Measurements from ENCODE around the gene PDZD7. TPM values are rescaled to one million over a fixed set of nuclear protein-coding genes. Genes with fewer than 3 reads are reported as not detected.

PDZD7 gene
- total and polyA plus RNA-seq, 2 donors from 2014 or later, result 1.6 to 1.9 TPM

DNA sequence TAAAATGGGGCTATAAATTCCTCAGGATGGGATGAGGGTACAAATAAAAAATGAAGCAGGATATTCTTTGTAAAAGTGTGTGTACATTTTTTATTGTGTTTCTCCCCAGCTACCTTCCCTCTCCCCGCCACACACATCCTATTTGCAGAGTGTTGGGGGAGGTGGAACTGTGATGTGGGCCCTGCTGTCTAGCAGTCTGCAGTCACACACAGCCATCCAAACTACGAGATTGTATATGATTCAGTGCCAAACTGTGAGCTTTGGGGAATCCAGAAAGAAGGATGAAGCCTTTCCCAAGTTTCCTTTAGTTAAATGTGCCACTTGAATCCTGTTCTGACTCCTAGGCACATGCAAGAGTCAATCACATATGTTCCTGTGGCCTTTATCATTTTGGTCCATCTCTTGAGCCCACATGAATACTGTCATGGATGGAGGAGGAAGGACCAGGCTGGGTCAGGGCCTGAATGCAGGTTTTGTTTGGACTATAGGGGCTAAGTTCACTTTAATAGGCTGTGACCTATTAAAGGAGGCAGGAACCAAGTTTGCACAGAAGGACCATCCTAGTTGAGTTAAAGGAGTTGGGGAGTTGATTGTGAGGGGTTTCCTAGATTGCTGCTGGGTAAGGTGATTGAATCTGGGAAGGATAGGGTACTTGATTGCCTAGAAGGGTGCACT is 62.7 kb downstream of the PDZD7 start:
- DNase-seq, result no peak
- Histone ChIP-seq H3K36me3 (ENCODE audit: control insufficient read depth in 2 of 3, insufficient read depth in 3 of 3, low read length in 3 of 3) (peaks cover 4 to 5% (median 4%) of the 10 kb centered on the region in 3 donors), H3K27me3 (ENCODE audit: control insufficient read depth, insufficient read depth, low read length) (no peaks in the 10 kb centered on the region), H3K27ac (ENCODE audit: low read depth in 2 of 2, low read length in 2 of 2) (no peak overlapping the region), H3K9ac (ENCODE audit: low read length in 3 of 3) (peak overlapping the region in 1 of 3 donors; percentile 69), H3K9me3 (ENCODE audit: control insufficient read depth in 2 of 3, insufficient read depth in 1 of 3, low read length in 3 of 3) (no peaks in the 10 kb centered on the region), H3K4me1 (ENCODE audit: control insufficient read depth in 2 of 3, insufficient read depth in 2 of 3, low read depth in 1 of 3, low read length in 3 of 3) (peaks cover 5 to 24% (median 24%) of the 10 kb centered on the region in 3 donors), H3K4me3 (ENCODE audit: low read length in 3 of 3) (peak overlapping the region in 1 of 3 donors; percentile 76)
- FAIRE-seq, result no peak
- TF ChIP-seq, protein P1, sequence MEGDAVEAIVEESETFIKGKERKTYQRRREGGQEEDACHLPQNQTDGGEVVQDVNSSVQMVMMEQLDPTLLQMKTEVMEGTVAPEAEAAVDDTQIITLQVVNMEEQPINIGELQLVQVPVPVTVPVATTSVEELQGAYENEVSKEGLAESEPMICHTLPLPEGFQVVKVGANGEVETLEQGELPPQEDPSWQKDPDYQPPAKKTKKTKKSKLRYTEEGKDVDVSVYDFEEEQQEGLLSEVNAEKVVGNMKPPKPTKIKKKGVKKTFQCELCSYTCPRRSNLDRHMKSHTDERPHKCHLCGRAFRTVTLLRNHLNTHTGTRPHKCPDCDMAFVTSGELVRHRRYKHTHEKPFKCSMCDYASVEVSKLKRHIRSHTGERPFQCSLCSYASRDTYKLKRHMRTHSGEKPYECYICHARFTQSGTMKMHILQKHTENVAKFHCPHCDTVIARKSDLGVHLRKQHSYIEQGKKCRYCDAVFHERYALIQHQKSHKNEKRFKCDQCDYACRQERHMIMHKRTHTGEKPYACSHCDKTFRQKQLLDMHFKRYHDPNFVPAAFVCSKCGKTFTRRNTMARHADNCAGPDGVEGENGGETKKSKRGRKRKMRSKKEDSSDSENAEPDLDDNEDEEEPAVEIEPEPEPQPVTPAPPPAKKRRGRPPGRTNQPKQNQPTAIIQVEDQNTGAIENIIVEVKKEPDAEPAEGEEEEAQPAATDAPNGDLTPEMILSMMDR (IDR thresholded peaks at IDR 0.05; ENCODE audit: borderline replicate concordance, extremely low read depth, insufficient read depth), result no peak
- intact Hi-C loops (cut with DNase I), result no loop called here

GRCh38 chr10:100967332-100967731 is 63.6 kb downstream of the PDZD7 start:
- no peak for DNase-seq
- Histone ChIP-seq H3K27ac (ENCODE audit: low read depth in 2 of 2, low read length in 2 of 2) (no peak overlapping the region), H3K4me3 (ENCODE audit: low read length in 3 of 3) (no peak overlapping the region), H3K27me3 (ENCODE audit: control insufficient read depth, insufficient read depth, low read length) (no peaks in the 10 kb centered on the region), H3K9ac (ENCODE audit: low read length in 3 of 3) (no peak overlapping the region), H3K9me3 (ENCODE audit: control insufficient read depth in 2 of 3, insufficient read depth in 1 of 3, low read length in 3 of 3) (no peaks in the 10 kb centered on the region), H3K4me1 (ENCODE audit: control insufficient read depth in 2 of 3, insufficient read depth in 2 of 3, low read depth in 1 of 3, low read length in 3 of 3) (peaks cover 5 to 24% (median 24%) of the 10 kb centered on the region in 3 donors), H3K36me3 (ENCODE audit: control insufficient read depth in 2 of 3, insufficient read depth in 3 of 3, low read length in 3 of 3) (peaks cover 4 to 8% (median 4%) of the 10 kb centered on the region in 3 donors)
- FAIRE-seq, result no peak
- TF ChIP-seq, protein P1 (IDR thresholded peaks at IDR 0.05; ENCODE audit: borderline replicate concordance, extremely low read depth, insufficient read depth), result no peak
- intact Hi-C loops (cut with DNase I), result no loop called here

- peaks cover 4 to 10% (median 4%) of the 10 kb centered on the region in 3 donors for H3K36me3 ChIP-seq (ENCODE audit: control insufficient read depth in 2 of 3, insufficient read depth in 3 of 3, low read length in 3 of 3)
- no peak overlapping the region for H3K27ac ChIP-seq (ENCODE audit: low read depth in 2 of 2, low read length in 2 of 2)
- H3K4me3 ChIP-seq (ENCODE audit: low read length in 3 of 3), result no peak overlapping the region
- H3K9me3 ChIP-seq (ENCODE audit: control insufficient read depth in 2 of 3, insufficient read depth in 1 of 3, low read length in 3 of 3), result no peaks in the 10 kb centered on the region
- H3K9ac ChIP-seq (ENCODE audit: low read length in 3 of 3), result no peak overlapping the region
- intact Hi-C loops (cut with DNase I), result no loop called here
- TF ChIP-seq, protein P1 (IDR thresholded peaks at IDR 0.05; ENCODE audit: borderline replicate concordance, extremely low read depth, insufficient read depth), result no peak
- FAIRE-seq (no peak), DNase-seq (no peak)
- H3K27me3 ChIP-seq (ENCODE audit: control insufficient read depth, insufficient read depth, low read length), result no peaks in the 10 kb centered on the region
- peaks cover 5 to 22% (median 22%) of the 10 kb centered on the region in 3 donors for H3K4me1 ChIP-seq (ENCODE audit: control insufficient read depth in 2 of 3, insufficient read depth in 2 of 3, low read depth in 1 of 3, low read length in 3 of 3)
Observed at GRCh38 chr10:100966887-100967286, 64.0 kb downstream of the PDZD7 start.

All from kidney (tissue), 14 donors.